ENCODE data around the gene CADM1.

DNA sequence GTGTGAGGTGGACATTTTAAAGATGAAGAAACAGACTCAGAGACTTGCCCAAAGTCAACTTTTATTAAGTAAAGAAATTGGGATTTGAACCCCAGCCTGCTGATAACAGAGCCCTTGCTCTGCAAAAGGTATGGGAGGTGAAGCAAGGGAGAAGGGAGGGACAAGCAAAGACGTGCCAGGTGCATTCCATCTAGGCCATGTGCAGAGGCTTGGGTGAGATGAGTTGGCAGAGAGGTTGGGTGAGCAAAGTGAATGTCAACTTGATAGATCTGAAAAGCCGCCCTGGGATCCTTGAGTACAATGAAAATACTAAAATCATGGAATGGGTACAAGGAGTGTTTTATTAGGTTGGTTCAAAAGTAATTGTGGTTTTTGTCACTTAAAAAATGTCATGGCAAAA lies 341.3 kb downstream of the CADM1 start:
- no peak for TF ChIP-seq CTCF (IDR thresholded peaks at IDR 0.05)
- TF ChIP-seq POLR2A (IDR thresholded peaks at IDR 0.05): no peak
